ENCODE data around the gene NEU1. TPM values are rescaled to one million over a fixed set of nuclear protein-coding genes. Genes with fewer than 3 reads are reported as not detected.
A peak's percentile ranks its signal among the peaks of the same experiment; 100 is the strongest.
"Not testable (repeated sequence)": the region's sequence is repeated elsewhere in the genome, so short reads cannot be mapped to it uniquely, and the experiment has no call there.

Gene NEU1
- total RNA-seq, 1 donor, result 70.8 TPM

DNA sequence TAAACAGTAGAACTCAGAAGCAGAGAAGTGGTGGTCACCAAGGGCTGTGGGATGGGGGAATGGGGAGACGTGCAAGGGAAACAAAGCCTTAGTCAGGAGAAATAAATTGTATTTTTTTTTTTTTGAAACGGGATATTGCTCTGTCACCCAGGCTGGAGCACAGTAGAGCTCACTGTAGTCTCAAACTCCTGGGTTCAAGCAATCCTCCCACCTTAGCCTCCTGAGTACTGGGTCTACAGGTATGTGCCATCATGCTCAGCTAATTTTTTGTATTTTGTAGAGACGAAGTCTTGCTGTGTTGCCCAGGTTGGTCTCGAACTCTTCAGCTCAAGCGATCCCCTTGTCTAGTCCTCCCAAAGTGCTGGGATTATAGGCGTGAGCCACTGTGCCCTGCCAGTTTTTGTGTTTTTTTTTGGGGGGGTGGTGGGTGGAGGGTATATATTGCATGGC lies 31.7 kb downstream of the NEU1 start:
- H3K4me3 ChIP-seq (ENCODE audit: low read depth, low read length), result peak overlapping the region; percentile 84
- TF ChIP-seq, protein P1, sequence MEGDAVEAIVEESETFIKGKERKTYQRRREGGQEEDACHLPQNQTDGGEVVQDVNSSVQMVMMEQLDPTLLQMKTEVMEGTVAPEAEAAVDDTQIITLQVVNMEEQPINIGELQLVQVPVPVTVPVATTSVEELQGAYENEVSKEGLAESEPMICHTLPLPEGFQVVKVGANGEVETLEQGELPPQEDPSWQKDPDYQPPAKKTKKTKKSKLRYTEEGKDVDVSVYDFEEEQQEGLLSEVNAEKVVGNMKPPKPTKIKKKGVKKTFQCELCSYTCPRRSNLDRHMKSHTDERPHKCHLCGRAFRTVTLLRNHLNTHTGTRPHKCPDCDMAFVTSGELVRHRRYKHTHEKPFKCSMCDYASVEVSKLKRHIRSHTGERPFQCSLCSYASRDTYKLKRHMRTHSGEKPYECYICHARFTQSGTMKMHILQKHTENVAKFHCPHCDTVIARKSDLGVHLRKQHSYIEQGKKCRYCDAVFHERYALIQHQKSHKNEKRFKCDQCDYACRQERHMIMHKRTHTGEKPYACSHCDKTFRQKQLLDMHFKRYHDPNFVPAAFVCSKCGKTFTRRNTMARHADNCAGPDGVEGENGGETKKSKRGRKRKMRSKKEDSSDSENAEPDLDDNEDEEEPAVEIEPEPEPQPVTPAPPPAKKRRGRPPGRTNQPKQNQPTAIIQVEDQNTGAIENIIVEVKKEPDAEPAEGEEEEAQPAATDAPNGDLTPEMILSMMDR (IDR thresholded peaks at IDR 0.05; ENCODE audit: insufficient read depth, low read depth, low read length), result no peak
- no peak for DNase-seq (ENCODE audit: low read depth)

DNA sequence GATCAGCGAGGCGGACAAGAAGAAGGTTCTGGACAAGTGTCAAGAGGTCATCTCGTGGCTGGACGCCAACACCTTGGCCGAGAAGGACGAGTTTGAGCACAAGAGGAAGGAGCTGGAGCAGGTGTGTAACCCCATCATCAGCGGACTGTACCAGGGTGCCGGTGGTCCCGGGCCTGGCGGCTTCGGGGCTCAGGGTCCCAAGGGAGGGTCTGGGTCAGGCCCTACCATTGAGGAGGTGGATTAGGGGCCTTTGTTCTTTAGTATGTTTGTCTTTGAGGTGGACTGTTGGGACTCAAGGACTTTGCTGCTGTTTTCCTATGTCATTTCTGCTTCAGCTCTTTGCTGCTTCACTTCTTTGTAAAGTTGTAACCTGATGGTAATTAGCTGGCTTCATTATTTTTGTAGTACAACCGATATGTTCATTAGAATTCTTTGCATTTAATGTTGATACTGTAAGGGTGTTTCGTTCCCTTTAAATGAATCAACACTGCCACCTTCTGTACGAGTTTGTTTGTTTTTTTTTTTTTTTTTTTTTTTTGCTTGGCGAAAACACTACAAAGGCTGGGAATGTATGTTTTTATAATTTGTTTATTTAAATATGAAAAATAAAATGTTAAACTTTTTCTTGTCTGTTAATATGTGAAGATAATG lies 32.9 kb downstream of the NEU1 start:
- H3K4me3 ChIP-seq (ENCODE audit: low read depth, low read length), result peak overlapping the region; percentile 84
- peak; percentile 72 for DNase-seq (ENCODE audit: low read depth)
- TF ChIP-seq, protein P1 (IDR thresholded peaks at IDR 0.05; ENCODE audit: insufficient read depth, low read depth, low read length), result peak; percentile 43

DNA sequence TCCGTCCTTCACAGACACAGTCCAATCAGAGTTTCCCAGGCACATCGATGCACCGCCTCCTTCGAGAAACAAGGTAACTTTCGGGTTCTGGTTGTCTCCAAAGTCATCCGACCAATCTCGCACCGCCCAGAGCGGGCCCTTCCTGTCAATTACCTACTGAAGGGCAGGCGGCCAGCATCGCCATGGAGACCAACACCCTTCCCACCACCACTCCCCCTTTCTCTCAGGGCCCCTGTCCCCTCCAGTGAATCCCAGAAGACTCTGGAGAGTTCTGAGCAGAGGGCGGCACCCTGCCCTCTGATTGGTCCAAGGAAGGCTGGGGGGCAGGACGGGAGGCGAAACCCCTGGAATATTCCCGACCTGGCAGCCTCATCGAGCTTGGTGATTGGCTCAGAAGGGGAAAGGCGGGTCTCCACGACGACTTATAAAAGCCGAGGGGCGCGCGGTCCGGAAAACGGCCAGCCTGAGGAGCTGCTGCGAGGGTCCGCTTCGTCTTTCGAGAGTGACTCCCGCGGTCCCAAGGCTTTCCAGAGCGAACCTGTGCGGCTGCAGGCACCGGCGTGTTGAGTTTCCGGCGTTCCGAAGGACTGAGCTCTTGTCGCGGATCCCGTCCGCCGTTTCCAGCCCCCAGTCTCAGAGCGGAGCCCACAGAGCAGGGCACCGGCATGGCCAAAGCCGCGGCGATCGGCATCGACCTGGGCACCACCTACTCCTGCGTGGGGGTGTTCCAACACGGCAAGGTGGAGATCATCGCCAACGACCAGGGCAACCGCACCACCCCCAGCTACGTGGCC lies 35.1 kb downstream of the NEU1 start, which contains the start of gene HSPA1B:
TSS of gene HSPA1B (plus strand) at position 453 of the 794 bp plus-strand sequence. CDS start at position 666, 213 bp downstream.
- peak within 1 kb of the TSS; percentile 80 for H3K4me3 ChIP-seq (ENCODE audit: low read depth, low read length)
- peak; percentile 100 for DNase-seq (ENCODE audit: low read depth)
- TF ChIP-seq, protein P1 (IDR thresholded peaks at IDR 0.05; ENCODE audit: insufficient read depth, low read depth, low read length), result no peak

DNA sequence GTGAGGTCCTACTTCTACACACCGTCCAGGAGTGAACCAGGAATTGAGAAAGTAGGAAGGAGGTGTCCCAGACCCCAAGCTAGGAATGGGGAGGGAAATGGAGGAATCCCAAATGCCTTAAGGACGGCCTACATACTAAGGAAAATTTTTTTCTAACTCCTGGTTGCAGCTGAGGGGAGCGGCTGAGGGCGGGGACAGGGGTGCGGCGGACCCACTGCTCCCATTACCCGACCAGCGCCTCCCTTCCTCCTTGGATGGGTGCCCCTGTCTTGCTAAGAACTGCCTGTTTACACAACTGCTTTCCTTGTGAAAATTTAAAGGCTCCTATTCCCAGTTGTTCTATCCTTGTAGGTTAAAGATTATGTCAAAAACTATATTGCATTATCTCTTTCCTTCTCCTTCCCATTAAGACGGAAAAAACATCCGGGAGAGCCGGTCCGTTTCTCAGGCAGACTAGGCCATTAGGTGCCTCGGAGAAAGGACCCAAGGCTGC lies 35.8 kb downstream of the NEU1 start:
- DNase-seq (ENCODE audit: low read depth), result peak; percentile 87
- TF ChIP-seq, protein P1 (IDR thresholded peaks at IDR 0.05; ENCODE audit: insufficient read depth, low read depth, low read length), result no peak
- peak overlapping the region; percentile 54 for H3K4me3 ChIP-seq (ENCODE audit: low read depth, low read length)

DNA sequence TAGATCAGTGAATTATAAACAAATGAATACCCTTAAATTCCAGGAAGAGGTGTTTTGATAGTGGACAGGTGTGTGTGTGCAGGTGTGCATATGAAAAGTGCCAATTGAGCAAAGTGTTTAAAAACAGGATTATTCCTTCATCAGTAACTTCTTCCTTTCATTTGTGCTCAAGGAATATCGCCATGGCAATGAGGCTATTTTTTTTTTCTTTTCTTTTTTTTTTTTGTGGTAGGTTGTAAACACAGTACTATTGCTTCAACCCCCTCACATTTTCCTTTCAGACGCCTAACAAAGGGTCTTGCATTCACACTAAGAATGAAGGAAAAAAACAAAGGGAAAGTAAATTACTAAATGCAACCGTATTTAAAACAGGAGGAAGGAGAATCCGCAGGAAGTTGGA lies 37.1 kb downstream of the NEU1 start:
- no peak overlapping the region for H3K4me3 ChIP-seq (ENCODE audit: low read depth, low read length)
- DNase-seq (ENCODE audit: low read depth), result no peak
- TF ChIP-seq, protein P1 (IDR thresholded peaks at IDR 0.05; ENCODE audit: insufficient read depth, low read depth, low read length), result no peak

DNA sequence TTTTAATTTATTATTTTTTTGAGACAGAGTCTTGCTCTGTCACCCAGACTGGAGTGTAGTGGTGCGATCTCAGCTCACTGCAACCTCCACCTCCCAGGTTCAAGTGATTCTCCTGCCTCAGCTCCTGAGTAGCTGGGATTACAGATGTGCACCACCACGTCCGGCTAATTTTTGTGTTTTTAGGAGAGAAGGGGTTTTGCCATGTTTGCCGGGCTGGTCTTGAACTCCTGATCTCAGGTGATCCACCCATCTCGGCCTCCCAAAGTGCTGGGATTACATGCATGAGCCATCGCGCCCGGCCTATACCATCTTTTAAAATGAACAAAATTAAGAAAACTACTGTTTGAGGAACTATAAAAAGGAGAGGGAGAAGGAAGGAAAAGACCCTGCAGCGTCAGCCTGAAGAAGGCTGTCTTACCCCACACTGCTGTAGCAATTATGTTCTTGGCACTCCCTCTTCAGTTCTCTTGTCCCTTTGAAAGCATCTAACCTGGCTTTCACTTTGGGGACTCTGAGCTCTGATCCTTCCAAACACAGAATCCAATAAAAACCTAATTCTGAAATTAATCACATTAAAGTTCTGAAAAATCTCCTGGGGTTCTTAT lies 38.9 kb downstream of the NEU1 start:
- H3K4me3 ChIP-seq (ENCODE audit: low read depth, low read length); DNase-seq (ENCODE audit: low read depth): not testable (repeated sequence)
